AG09309 (cell line): ENCODE results near the gene ING1.
"Not testable (repeated sequence)": the region's sequence is repeated elsewhere in the genome, so short reads cannot be mapped to it uniquely, and the experiment has no call there.

ENCODE experiments used
- DNase-seq: peaks from one replicate; pipeline ENCODE4 v3.0.0-alpha.2; 2010; ENCODE audit warnings: low read depth
- H3K4me3 ChIP-seq: 2 replicates; pipeline ENCODE4 v1.5.1; 2011; ENCODE audit warnings: mild to moderate bottlenecking, low read depth, low read length, moderate library complexity; ENCODE audit not compliant: control insufficient read depth
- CTCF ChIP-seq: IDR thresholded peaks from 2 replicates; pipeline ENCODE4 v1.5.1; 2011; ENCODE audit warnings: mild to moderate bottlenecking, low read depth, low read length, inconsistent platforms; ENCODE audit not compliant: insufficient read depth, control insufficient read depth; ENCODE audit errors: missing control alignments

The ING1 gene

GRCh38 chr13:110700641-110701040 is 12.9 kb upstream of the ING1 start:
- DNase-seq, result no peak
- no peak overlapping the region for H3K4me3 ChIP-seq
- TF ChIP-seq CTCF, result no peak

- DNase-seq, result not testable (repeated sequence)
These were observed 12.4 kb upstream of the ING1 start for GRCh38 chr13:110701061-110701460.

GRCh38 chr13:110702089-110702488 is 11.4 kb upstream of the ING1 start:
- no peak for TF ChIP-seq CTCF
- no peak overlapping the region for H3K4me3 ChIP-seq
- no peak for DNase-seq

More at GRCh38 chr13:110701061-110701460, 12.4 kb upstream of the ING1 start:
- H3K4me3 ChIP-seq, result not testable (repeated sequence)

- H3K4me3 ChIP-seq, result no peak overlapping the region
- no peak for DNase-seq
- TF ChIP-seq CTCF, result no peak
These were observed 10.6 kb upstream of the ING1 start for GRCh38 chr13:110702591-110703526.

- peak overlapping the region; percentile 77 for H3K4me3 ChIP-seq
- DNase-seq, result no peak
- TF ChIP-seq CTCF, result no peak
These were observed 8.1 kb upstream of the ING1 start for GRCh38 chr13:110705356-110705825.

GRCh38 chr13:110705826-110706569 is 7.5 kb upstream of the ING1 start, which contains the start of gene CARS2:
TSS of gene CARS2 (minus strand) at chr13:110706116. CDS start at chr13:110706093, 23 bp downstream.
- peak within 1 kb of the TSS; percentile 77 for H3K4me3 ChIP-seq
- no peak for TF ChIP-seq CTCF
- DNase-seq, result peak; percentile 74
